Tibial nerve (tissue), 4 donors: Measurements from ENCODE around the gene CORO1A. TPM values are rescaled to one million over a fixed set of nuclear protein-coding genes. Genes with fewer than 3 reads are reported as not detected.

Source experiments
- DNase-seq, 2 donors: peaks; one replicate each; pipeline ENCODE4 v3.0.0-alpha.2; 2019; ENCODE audit warnings: low spot score in 2 of 2
- H3K27ac ChIP-seq, 4 donors: fragments of 200-600 bp; sonication (generic) in 3 of 4; one replicate each; pipeline ENCODE4 v1.5.1; 2017 to 2019; ENCODE audit warnings: mild to moderate bottlenecking in 1 of 4
- H3K27me3 ChIP-seq, 2 donors: fragments of 200-600 bp; sonication (generic) in 1 of 2; one replicate each; pipeline versions ENCODE4 v1.5.1 to v1.6.0; 2017 to 2019
- H3K36me3 ChIP-seq, 3 donors: fragments of 200-600 bp; sonication (generic); one replicate each; pipeline ENCODE4 v1.5.1; 2018 to 2019
- H3K4me1 ChIP-seq, 4 donors: fragments of 200-600 bp; sonication (generic) in 3 of 4; one replicate each; pipeline ENCODE4 v1.5.1; 2017 to 2019
- H3K4me3 ChIP-seq, 4 donors: fragments of 200-600 bp; sonication (generic) in 3 of 4; one replicate each; pipeline ENCODE4 v1.5.1; 2017 to 2019; ENCODE audit warnings: mild to moderate bottlenecking in 1 of 4, moderate library complexity in 1 of 4
- H3K9me3 ChIP-seq, 4 donors: fragments of 200-600 bp; sonication (generic) in 3 of 4; one replicate each; pipeline ENCODE4 v1.5.1; 2017 to 2019
- CTCF ChIP-seq, 5 experiments: fragments of 200-600 bp in 3 of 5; fragments of 450-650 bp in 2 of 5; sonication (generic) in 3 of 5; IDR thresholded peaks; one replicate each; pipeline ENCODE4 v1.5.1; 2016 to 2019; ENCODE audit warnings: antibody characterized with exemption in 5 of 5, mild to moderate bottlenecking in 3 of 5, moderate library complexity in 2 of 5
- EP300 ChIP-seq, 2 donors: sonication (generic); formaldehyde crosslinking; IDR thresholded peaks; one replicate each; pipeline ENCODE4 v1.6.1; 2017; ENCODE audit warnings: antibody characterized with exemption in 2 of 2, mild to moderate bottlenecking in 1 of 2
- POLR2A ChIP-seq, 2 donors: fragments of 450-650 bp; IDR thresholded peaks; one replicate each; pipeline ENCODE4 v1.6.1; 2017; ENCODE audit warnings: antibody characterized with exemption in 2 of 2, mild to moderate bottlenecking in 2 of 2, moderate library complexity in 2 of 2
- WGBS, 2 donors: methylation state at CpG; one replicate each; pipeline ENCODE4 v1.1.5; 2018; 5-methylcytosine and 5-hydroxymethylcytosine counted together
- total RNA-seq, 4 donors: library from RNA; depleted of rRNA; stranded (reverse); fragments of >200 nt; gene quantifications; one replicate each; pipeline ENCODE4 v1.1.0, GENCODE V29; 2016

CORO1A gene
- 10 to 100 TPM; 35.0 to 66.9 (median 47.1) TPM for total RNA-seq

GRCh38 chr16:30183233-30184095 lies at the start of gene CORO1A:
Gene CORO1A (plus strand): TSS chr16:30183602. CDS start chr16:30185210, 1,608 bp downstream.
- 1% methylated on average over 42 to 78 of the region's 81 CpGs for WGBS, 2 donors

GRCh38 chr16:30136971-30137605 lies 46.3 kb upstream of the CORO1A start:
- TF ChIP-seq EP300 (IDR thresholded peaks at IDR 0.05) (peak in 1 of 2 donors; percentile 52), CTCF (IDR thresholded peaks at IDR 0.05) (no peak), POLR2A (IDR thresholded peaks at IDR 0.05) (no peak)
- no peaks in the 10 kb centered on the region for H3K27me3 ChIP-seq
- H3K4me3 ChIP-seq: no peak overlapping the region

More at GRCh38 chr16:30183233-30184095, at the start of gene CORO1A:
- H3K4me1 ChIP-seq: peaks cover 0 to 31% (median 11%) of the 10 kb centered on the region in 4 donors
- peak; percentile 77 for DNase-seq
- H3K27ac ChIP-seq: peak within 1 kb of the TSS in 3 of 4 donors; percentile 76 to 86 (median 82)
- H3K36me3 ChIP-seq: peaks cover 0 to 6% (median 0%) of the 10 kb centered on the region in 3 donors
- TF ChIP-seq CTCF (IDR thresholded peaks at IDR 0.05) (no peak), EP300 (IDR thresholded peaks at IDR 0.05) (peak in 1 of 2 donors; percentile 50), POLR2A (IDR thresholded peaks at IDR 0.05) (peak in 1 of 2 donors; percentile 50)
- H3K9me3 ChIP-seq: no peaks in the 10 kb centered on the region
- H3K4me3 ChIP-seq: peak within 1 kb of the TSS; percentile 34 to 68 (median 61)
- no peaks in the 10 kb centered on the region for H3K27me3 ChIP-seq

GRCh38 chr16:30137897-30138296 lies 45.5 kb upstream of the CORO1A start:
- Histone ChIP-seq H3K9me3 (no peaks in the 10 kb centered on the region), H3K4me3 (no peak overlapping the region), H3K27ac (no peak overlapping the region), H3K36me3 (no peaks in the 10 kb centered on the region), H3K27me3 (no peaks in the 10 kb centered on the region), H3K4me1 (peaks cover 0 to 5% (median 0%) of the 10 kb centered on the region in 4 donors)
- 52 to 54% methylated on average over 8 of the region's 8 CpGs for WGBS, 2 donors
- no peak for TF ChIP-seq CTCF (IDR thresholded peaks at IDR 0.05)
- DNase-seq: no peak

More at GRCh38 chr16:30136971-30137605, 46.3 kb upstream of the CORO1A start:
- no peaks in the 10 kb centered on the region for H3K36me3 ChIP-seq
- WGBS, 2 donors: 46 to 50% methylated on average over 11 of the region's 11 CpGs
- H3K9me3 ChIP-seq: no peaks in the 10 kb centered on the region
- peaks cover 0 to 5% (median 0%) of the 10 kb centered on the region in 4 donors for H3K4me1 ChIP-seq
- no peak for DNase-seq
- peak overlapping the region in 2 of 4 donors; percentile 34 to 39 for H3K27ac ChIP-seq

GRCh38 chr16:30139583-30140481 lies 43.6 kb upstream of the CORO1A start:
- DNase-seq: no peak
- no peak overlapping the region for H3K4me3 ChIP-seq
- no peaks in the 10 kb centered on the region for H3K36me3 ChIP-seq
- H3K27ac ChIP-seq: no peak overlapping the region
- peaks cover 0 to 5% (median 0%) of the 10 kb centered on the region in 4 donors for H3K4me1 ChIP-seq
- WGBS, 2 donors: 67 to 74% methylated on average over 13 of the region's 13 CpGs
- TF ChIP-seq CTCF (IDR thresholded peaks at IDR 0.05) (no peak), EP300 (IDR thresholded peaks at IDR 0.05) (no peak), POLR2A (IDR thresholded peaks at IDR 0.05) (no peak)
- H3K9me3 ChIP-seq: no peaks in the 10 kb centered on the region
- H3K27me3 ChIP-seq: no peaks in the 10 kb centered on the region
